Measurements from ENCODE around the gene PLCB3. TPM values are rescaled to one million over a fixed set of nuclear protein-coding genes. Genes with fewer than 3 reads are reported as not detected.

The PLCB3 gene
- total and polyA plus RNA-seq, 2 experiments from 2014 or later, result 19.0 to 23.5 TPM

- TF ChIP-seq EZH2phosphoT487 (IDR thresholded peaks at IDR 0.05; ENCODE audit: low read depth, severe bottlenecking, unreplicated experiment) (no peak), CTCF (IDR thresholded peaks at IDR 0.05; ENCODE audit: poor library complexity) (no peak), EZH2 (IDR thresholded peaks at IDR 0.05; ENCODE audit: borderline replicate concordance) (no peak)
- WGBS (ENCODE audit: low lambda C conversion rate, missing lambda C conversion rate), result 89% methylated on average over 15 of the region's 15 CpGs
- no peak overlapping the region for H3K4me3 ChIP-seq
- no peaks in the 10 kb centered on the region for H3K27me3 ChIP-seq
- peaks cover 30% of the 10 kb centered on the region for H3K79me2 ChIP-seq
- H3K36me3 ChIP-seq (replicated peaks; ENCODE audit: insufficient read depth, low read depth), result no peaks in the 10 kb centered on the region
- no peak overlapping the region for H3K27ac ChIP-seq
- no peaks in the 10 kb centered on the region for H3K9me2 ChIP-seq (replicated peaks; ENCODE audit: insufficient read depth)
- H3K4me1 ChIP-seq (ENCODE audit: insufficient read depth), result peaks cover 8% of the 10 kb centered on the region
- no peak overlapping the region for H2AFZ ChIP-seq
- no peak for DNase-seq (ENCODE audit: low spot score)
- peaks cover 10% of the 10 kb centered on the region for H4K20me1 ChIP-seq (ENCODE audit: insufficient read depth, poor library complexity, severe bottlenecking)
- H3K9me3 ChIP-seq (ENCODE audit: low read depth), result no peaks in the 10 kb centered on the region
- peak overlapping the region; percentile 97 for H3K4me2 ChIP-seq
Observed at GRCh38 chr11:64232182-64232966, 19.0 kb upstream of the PLCB3 start.

GRCh38 chr11:64232967-64233315 is 18.4 kb upstream of the PLCB3 start:
- peak overlapping the region; percentile 89 for H3K4me2 ChIP-seq
- TF ChIP-seq CTCF (IDR thresholded peaks at IDR 0.05; ENCODE audit: poor library complexity) (no peak), EZH2phosphoT487 (IDR thresholded peaks at IDR 0.05; ENCODE audit: low read depth, severe bottlenecking, unreplicated experiment) (no peak), EZH2 (IDR thresholded peaks at IDR 0.05; ENCODE audit: borderline replicate concordance) (no peak)
- H3K4me3 ChIP-seq, result no peak overlapping the region
- H4K20me1 ChIP-seq (ENCODE audit: insufficient read depth, poor library complexity, severe bottlenecking), result peaks cover 10% of the 10 kb centered on the region
- H3K9me2 ChIP-seq (replicated peaks; ENCODE audit: insufficient read depth), result no peaks in the 10 kb centered on the region
- no peak overlapping the region for H2AFZ ChIP-seq
- DNase-seq (ENCODE audit: low spot score), result no peak
- H3K27ac ChIP-seq, result no peak overlapping the region
- WGBS (ENCODE audit: low lambda C conversion rate, missing lambda C conversion rate), result 94% methylated on average over 8 of the region's 8 CpGs
- H3K4me1 ChIP-seq (ENCODE audit: insufficient read depth), result peaks cover 8% of the 10 kb centered on the region
- no peaks in the 10 kb centered on the region for H3K9me3 ChIP-seq (ENCODE audit: low read depth)
- no peaks in the 10 kb centered on the region for H3K27me3 ChIP-seq
- H3K79me2 ChIP-seq, result peaks cover 27% of the 10 kb centered on the region
- H3K36me3 ChIP-seq (replicated peaks; ENCODE audit: insufficient read depth, low read depth), result no peaks in the 10 kb centered on the region

- H2AFZ ChIP-seq, result peak within 1 kb of the TSS; percentile 43
Observed at GRCh38 chr11:64233913-64234586, 17.3 kb upstream of the PLCB3 start, which contains the start of gene VEGFB. Gene VEGFB (plus strand): TSS chr11:64234584. CDS start chr11:64234834, 250 bp downstream.

More at GRCh38 chr11:64233913-64234586, 17.3 kb upstream of the PLCB3 start, which contains the start of gene VEGFB:
- Histone ChIP-seq H3K27ac (peak within 1 kb of the TSS; percentile 76), H3K36me3 (replicated peaks; ENCODE audit: insufficient read depth, low read depth) (no peaks in the 10 kb centered on the region), H3K4me2 (peak within 1 kb of the TSS; percentile 97), H3K9me2 (replicated peaks; ENCODE audit: insufficient read depth) (no peaks in the 10 kb centered on the region), H3K4me1 (ENCODE audit: insufficient read depth) (peaks cover 8% of the 10 kb centered on the region), H3K27me3 (no peaks in the 10 kb centered on the region), H3K9me3 (ENCODE audit: low read depth) (no peaks in the 10 kb centered on the region), H3K4me3 (peak within 1 kb of the TSS; percentile 87), H3K79me2 (peaks cover 24% of the 10 kb centered on the region), H4K20me1 (ENCODE audit: insufficient read depth, poor library complexity, severe bottlenecking) (peaks cover 10% of the 10 kb centered on the region)
- DNase-seq (ENCODE audit: low spot score), result peak; percentile 86
- TF ChIP-seq EZH2 (IDR thresholded peaks at IDR 0.05; ENCODE audit: borderline replicate concordance) (no peak), EZH2phosphoT487 (IDR thresholded peaks at IDR 0.05; ENCODE audit: low read depth, severe bottlenecking, unreplicated experiment) (no peak), CTCF (IDR thresholded peaks at IDR 0.05; ENCODE audit: poor library complexity) (no peak)
- 4% methylated on average over 22 of the region's 62 CpGs for WGBS (ENCODE audit: low lambda C conversion rate, missing lambda C conversion rate)

Data from hepatocyte (in vitro differentiated cells).